ENCODE measurements around the gene OR52W1. TPM values are rescaled to one million over a fixed set of nuclear protein-coding genes. Genes with fewer than 3 reads are reported as not detected.

The OR52W1 gene
- total RNA-seq, 1 experiment from 2014 or later: not detected

DNA sequence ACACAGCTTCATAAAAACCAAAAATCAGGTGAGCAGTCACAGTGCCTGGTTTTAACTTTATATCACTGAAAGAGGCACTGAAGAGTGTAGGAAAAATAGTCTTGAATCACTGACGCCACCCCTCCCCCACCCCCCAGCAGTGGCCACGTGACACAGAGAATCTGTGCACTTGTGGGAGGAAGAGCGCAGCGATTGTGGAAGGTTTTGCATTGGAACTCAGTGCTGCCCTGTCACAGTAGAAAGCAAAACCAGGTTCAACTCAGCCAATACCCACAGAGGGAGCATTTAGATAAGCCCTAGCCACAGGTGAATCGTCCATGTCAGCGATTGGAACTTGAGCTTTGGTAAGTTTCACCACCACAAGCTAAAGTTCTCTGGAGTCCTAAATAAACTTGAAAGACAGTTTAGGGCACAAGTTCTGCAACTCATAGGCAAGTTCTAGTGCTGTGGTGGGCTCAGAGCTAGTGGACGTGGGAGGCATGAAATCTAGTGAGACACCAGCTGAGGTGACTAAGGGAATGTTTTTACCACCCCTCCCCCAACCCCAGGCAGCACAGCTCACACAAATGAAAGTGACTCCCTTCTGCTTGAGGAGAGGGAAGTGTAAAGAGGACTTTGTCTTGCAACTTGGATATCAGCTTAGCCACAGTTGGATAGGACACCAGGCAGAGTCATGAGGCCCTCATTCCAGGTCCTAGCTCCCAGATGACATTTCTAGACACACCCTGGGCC, 42.2 kb upstream of the OR52W1 start:
- ChIA-PET CTCF (no interaction called here), POLR2A (ENCODE audit: low non-redundant PET) (no interaction called here)
- TF ChIP-seq EZH2 (IDR thresholded peaks at IDR 0.05; ENCODE audit: borderline replicate concordance, low read depth, low read length, poor library complexity, severe bottlenecking): no peak
- TF ChIP-seq, protein P1, sequence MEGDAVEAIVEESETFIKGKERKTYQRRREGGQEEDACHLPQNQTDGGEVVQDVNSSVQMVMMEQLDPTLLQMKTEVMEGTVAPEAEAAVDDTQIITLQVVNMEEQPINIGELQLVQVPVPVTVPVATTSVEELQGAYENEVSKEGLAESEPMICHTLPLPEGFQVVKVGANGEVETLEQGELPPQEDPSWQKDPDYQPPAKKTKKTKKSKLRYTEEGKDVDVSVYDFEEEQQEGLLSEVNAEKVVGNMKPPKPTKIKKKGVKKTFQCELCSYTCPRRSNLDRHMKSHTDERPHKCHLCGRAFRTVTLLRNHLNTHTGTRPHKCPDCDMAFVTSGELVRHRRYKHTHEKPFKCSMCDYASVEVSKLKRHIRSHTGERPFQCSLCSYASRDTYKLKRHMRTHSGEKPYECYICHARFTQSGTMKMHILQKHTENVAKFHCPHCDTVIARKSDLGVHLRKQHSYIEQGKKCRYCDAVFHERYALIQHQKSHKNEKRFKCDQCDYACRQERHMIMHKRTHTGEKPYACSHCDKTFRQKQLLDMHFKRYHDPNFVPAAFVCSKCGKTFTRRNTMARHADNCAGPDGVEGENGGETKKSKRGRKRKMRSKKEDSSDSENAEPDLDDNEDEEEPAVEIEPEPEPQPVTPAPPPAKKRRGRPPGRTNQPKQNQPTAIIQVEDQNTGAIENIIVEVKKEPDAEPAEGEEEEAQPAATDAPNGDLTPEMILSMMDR (conservative IDR thresholded peaks at IDR 0.05; ENCODE audit: low read depth, low read length): no peak
- intact Hi-C loops (cut with micrococcal nuclease; ENCODE audit: unreplicated experiment): no loop called here
- Histone ChIP-seq H3K9me3 (ENCODE audit: low read depth, low read length, poor library complexity, severe bottlenecking) (no peaks in the 10 kb centered on the region), H3K27ac (ENCODE audit: low read depth, low read length, poor library complexity, severe bottlenecking) (no peak overlapping the region), H3K36me3 (ENCODE audit: insufficient read depth, low read length, poor library complexity, severe bottlenecking) (no peaks in the 10 kb centered on the region), H3K4me3 (ENCODE audit: low read depth, low read length, poor library complexity, severe bottlenecking) (no peak overlapping the region), H3K4me1 (ENCODE audit: insufficient read depth, low read length, poor library complexity, severe bottlenecking) (no peaks in the 10 kb centered on the region), H3K27me3 (replicated peaks; ENCODE audit: insufficient read depth, low read depth, low read length, poor library complexity) (no peaks in the 10 kb centered on the region)
- DNase-seq (ENCODE audit: low spot score): peak; percentile 6
- no TSS peak for BruUV-seq (replicated peaks)

DNA sequence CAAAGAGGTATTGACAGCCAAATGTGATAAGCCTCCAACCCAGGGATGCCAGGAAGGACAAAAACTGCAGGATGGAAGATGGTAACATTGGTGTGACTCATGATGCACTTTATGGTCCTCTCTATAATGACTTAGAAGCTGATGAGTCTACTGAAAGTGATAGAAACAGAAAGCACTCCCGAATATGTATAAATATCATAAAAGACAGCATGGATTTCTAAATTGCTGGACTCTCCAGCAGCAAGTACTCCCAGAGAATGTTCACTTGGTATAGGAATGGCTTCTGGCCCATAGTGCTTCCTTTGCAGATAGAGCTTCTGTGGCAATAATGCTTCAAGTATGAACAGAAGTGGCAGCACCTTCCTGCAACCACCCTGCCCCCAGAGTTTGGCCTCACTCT, 28.8 kb upstream of the OR52W1 start, which contains the start of gene OR52B2:
Gene OR52B2 (minus strand): TSS at position 101 of the 400 bp plus-strand sequence. CDS start 0 bp downstream, at position 101.
- CTCF ChIA-PET: no interaction called here
- Histone ChIP-seq H3K4me3 (ENCODE audit: low read depth, low read length, poor library complexity, severe bottlenecking) (no peak within 1 kb of the TSS), H3K9me3 (ENCODE audit: low read depth, low read length, poor library complexity, severe bottlenecking) (no peaks in the 10 kb centered on the region), H3K4me1 (ENCODE audit: insufficient read depth, low read length, poor library complexity, severe bottlenecking) (no peaks in the 10 kb centered on the region), H3K27ac (ENCODE audit: low read depth, low read length, poor library complexity, severe bottlenecking) (no peak within 1 kb of the TSS), H3K36me3 (ENCODE audit: insufficient read depth, low read length, poor library complexity, severe bottlenecking) (no peaks in the 10 kb centered on the region), H3K27me3 (replicated peaks; ENCODE audit: insufficient read depth, low read depth, low read length, poor library complexity) (peaks cover 6% of the 10 kb centered on the region)
- DNase-seq (ENCODE audit: low spot score): no peak
- TF ChIP-seq EZH2 (IDR thresholded peaks at IDR 0.05; ENCODE audit: borderline replicate concordance, low read depth, low read length, poor library complexity, severe bottlenecking): no peak
- TF ChIP-seq, protein P1 (conservative IDR thresholded peaks at IDR 0.05; ENCODE audit: low read depth, low read length): no peak
- POLR2A ChIA-PET (ENCODE audit: low non-redundant PET): no interaction called here
- intact Hi-C loops (cut with micrococcal nuclease; ENCODE audit: unreplicated experiment): no loop called here
- no TSS peak for BruUV-seq (replicated peaks)

DNA sequence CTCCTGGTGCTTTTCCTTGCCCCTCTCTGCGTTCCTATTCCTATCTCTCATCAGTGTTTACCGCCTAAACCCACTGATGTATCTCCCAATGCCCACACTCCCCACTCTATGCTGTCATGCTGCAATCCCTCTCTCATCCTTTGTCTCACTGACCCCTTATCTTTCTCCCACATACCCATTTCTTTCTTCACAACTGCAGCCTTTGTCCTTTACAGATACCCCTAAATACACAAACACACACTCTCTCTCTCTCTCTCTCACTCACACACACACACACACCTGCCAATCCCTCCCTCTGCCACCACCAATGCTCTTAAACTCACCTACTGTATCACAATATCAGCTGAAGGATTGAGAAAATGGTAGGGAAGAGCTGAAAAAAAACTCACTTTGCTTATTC, 23.6 kb upstream of the OR52W1 start:
- H3K36me3 ChIP-seq (ENCODE audit: insufficient read depth, low read length, poor library complexity, severe bottlenecking): no peaks in the 10 kb centered on the region
- no TSS peak for BruUV-seq (replicated peaks)
- POLR2A ChIA-PET (ENCODE audit: low non-redundant PET): no interaction called here
- intact Hi-C loops (cut with micrococcal nuclease; ENCODE audit: unreplicated experiment): no loop called here
- no peak overlapping the region for H3K27ac ChIP-seq (ENCODE audit: low read depth, low read length, poor library complexity, severe bottlenecking)
- H3K4me1 ChIP-seq (ENCODE audit: insufficient read depth, low read length, poor library complexity, severe bottlenecking): no peaks in the 10 kb centered on the region
- H3K4me3 ChIP-seq (ENCODE audit: low read depth, low read length, poor library complexity, severe bottlenecking): no peak overlapping the region
- DNase-seq (ENCODE audit: low spot score): no peak
- CTCF ChIA-PET: no interaction called here
- peaks cover 6% of the 10 kb centered on the region for H3K27me3 ChIP-seq (replicated peaks; ENCODE audit: insufficient read depth, low read depth, low read length, poor library complexity)
- TF ChIP-seq, protein P1 (conservative IDR thresholded peaks at IDR 0.05; ENCODE audit: low read depth, low read length): no peak
- no peak for TF ChIP-seq EZH2 (IDR thresholded peaks at IDR 0.05; ENCODE audit: borderline replicate concordance, low read depth, low read length, poor library complexity, severe bottlenecking)
- no peaks in the 10 kb centered on the region for H3K9me3 ChIP-seq (ENCODE audit: low read depth, low read length, poor library complexity, severe bottlenecking)

All from A673 (cell line).